Medulla oblongata (tissue), 1 donor: ENCODE measurements around the gene NDUFA13.

Experiments
- DNase-seq: peaks from one replicate; pipeline ENCODE4 v3.0.0-alpha.2; 2015; ENCODE audit errors: extremely low spot score

The NDUFA13 gene

DNA sequence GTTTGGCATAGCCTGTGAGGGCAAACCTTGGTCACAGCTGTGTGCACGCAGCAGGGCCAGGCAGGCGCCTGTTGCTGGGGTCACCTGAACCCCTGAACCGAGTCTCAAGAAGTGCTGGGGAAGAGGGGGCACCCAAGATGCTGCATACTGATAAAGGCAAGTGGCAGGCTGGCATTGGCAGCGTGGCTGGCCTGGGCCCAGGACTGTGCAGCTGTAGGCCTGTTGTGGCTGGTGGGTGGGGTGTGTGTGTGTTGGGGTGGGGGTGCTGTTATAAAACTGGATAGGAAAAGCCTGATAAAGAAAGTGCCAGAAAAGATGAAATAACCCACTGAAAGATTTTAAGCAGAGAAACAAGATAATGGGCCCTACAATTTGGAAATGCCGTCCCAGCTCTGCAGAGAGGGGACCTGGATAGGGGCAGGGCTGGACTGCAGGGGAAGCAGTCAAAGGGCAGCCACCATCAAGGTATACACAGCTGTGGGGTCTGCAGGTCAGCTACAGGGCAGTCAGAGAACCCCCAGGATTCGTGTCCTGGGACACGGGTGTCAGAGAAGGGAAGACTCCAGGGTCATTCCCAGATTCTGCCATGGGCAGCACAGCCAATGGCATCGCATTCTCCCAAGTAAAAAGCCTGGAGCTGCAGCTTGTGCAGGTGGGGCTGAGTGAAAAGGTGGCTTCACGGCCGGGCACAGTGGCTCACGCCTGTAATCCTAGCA is 55.2 kb downstream of the NDUFA13 start:
- DNase-seq = no peak

DNA sequence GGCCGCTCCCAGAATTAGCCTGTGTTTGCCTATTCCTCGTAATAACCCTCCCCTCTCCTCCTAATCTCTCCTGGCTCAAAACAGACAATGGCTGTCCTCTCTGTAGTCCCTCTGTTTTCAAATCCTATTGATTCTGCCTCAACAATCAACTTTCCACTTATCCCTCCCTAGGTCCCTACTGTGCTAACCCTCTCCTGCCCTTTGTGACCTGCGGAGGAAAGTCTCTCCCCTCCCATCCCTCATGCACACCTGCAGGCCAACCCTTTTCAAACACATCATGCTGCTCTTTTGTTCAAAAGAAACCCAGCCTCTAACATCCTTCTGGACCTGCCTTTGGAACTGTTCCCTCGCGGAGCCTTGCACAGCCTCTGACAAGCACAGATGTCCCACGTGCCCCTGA is 59.4 kb downstream of the NDUFA13 start:
- no peak for DNase-seq
